ENCODE measurements around the gene PTPRN2. TPM values are rescaled to one million over a fixed set of nuclear protein-coding genes. Genes with fewer than 3 reads are reported as not detected.
"Not testable (repeated sequence)": the region's sequence is repeated elsewhere in the genome, so short reads cannot be mapped to it uniquely, and the experiment has no call there.

PTPRN2 gene
- total RNA-seq, 1 experiment from 2014 or later = 4.4 TPM

DNA sequence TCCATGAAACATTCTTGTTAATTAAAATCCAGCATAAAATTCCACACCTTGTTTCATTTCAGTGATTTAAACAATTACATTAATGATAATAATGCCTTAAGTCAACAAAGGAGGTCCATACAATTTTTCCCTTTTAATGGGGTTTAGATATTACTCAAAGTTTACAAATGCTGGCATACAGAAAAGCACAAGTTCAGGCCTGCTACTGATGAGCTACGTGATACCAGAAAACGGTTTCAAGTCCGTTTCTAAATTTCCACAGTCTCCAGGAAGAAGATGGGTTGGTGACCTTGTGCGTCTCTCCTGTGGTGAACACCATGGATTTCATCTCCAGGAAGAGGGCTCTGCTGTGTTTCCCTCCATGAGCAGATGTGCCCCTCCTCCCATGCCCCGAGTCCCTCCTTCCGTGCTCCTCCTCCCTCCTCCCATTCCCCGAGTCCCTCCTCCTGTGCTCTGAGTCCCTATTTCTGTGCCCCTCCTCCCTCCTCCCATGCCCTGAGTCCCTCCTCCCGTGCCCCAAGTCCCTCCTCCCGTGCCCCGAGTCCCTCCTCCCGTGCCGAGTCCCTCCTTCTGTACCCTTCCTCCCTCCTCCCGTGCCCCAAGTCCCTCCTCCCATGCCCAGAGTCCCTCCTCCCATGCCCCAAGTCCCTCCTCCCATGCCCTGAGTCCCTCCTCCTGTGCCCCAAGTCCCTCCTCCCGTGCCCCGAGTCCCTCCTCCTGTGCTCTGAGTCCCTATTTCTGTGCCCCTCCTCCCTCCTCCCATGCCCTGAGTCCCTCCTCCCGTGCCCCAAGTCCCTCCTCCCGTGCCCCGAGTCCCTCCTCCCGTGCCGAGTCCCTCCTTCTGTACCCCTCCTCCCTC is 201.9 kb downstream of the PTPRN2 start:
- not testable (repeated sequence) for DNase-seq (ENCODE audit: low spot score)

- DNase-seq (ENCODE audit: low spot score) = no peak
Observed at GRCh38 chr7:158384746-158385145, 202.9 kb downstream of the PTPRN2 start.

DNA sequence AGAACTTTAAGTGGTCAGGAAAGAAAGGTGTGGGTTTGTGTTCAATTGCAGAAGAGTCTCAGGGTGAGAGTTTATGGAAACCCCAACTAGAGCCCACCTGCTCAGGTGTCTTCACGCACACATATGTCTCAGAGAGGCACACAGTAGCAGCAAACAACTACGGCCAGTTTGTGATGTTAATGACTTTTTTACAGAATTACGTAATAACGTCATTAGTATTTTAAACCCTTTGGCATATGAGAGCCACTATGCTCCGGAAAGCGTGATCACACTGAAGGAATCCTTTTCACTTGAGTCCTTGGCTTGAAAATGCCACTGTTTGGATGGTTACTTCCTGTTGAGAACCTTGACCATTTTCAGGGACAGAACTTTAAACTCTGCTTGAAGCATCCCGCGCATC is 204.0 kb downstream of the PTPRN2 start:
- no peak for DNase-seq (ENCODE audit: low spot score)

DNA sequence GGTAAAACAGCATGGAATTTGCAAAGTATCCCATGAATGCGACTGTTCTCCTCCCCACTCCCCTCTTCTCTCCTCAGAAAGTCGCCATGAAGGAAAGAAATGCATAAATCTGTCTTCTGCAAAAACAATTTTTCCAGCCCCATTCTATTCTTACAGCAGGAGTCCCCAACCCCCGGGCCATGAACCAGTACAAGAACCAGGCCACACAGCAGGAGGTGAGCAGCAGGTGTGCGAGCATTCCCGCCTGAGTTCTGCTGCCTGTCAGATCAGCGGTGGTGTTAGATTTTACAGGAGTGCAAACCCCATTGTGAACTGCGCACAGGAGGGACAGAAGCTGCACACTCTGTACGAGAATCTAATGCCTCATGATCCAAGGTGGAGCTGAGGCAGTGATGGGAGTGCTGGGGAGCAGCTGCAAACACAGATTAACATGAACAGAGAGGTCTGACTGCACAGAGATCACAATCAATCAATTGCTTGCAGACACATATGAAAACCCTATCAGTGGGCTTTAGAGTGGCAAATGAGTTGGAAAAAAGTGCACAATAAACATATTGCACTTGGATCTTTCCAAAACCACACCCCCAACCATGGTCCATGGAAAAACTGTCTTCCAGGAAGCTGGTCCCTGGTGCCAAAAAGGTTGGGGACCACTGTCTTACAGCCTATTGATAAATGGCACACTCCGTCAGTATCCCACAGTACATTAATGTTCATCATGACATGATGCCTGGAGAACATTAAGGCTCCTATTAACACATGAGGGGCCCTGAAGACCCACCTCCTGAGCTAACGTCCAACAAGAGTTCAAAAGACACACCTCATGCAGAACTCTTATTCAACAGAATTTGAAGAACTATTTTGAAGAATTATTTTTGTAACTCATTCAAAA is 205.0 kb downstream of the PTPRN2 start:
- no peak for DNase-seq (ENCODE audit: low spot score)

DNA sequence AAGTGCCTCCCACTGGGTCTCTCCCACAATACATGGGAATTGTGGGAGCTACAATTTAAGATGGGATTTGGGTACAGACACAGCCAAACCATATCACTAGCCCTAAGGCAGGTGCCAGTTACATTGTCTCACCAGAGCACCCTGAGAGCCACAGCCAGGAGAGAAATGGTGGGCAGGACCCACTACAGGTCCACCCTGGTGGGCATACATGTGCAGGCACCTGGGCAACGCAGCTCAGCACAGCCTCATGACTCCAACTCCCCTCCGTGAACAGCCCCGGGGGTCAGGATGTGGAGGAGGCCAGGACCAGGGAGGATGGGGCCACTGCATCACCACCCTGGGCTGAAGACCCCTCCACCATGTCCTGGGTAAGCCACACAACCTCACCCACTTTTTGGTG is 205.7 kb downstream of the PTPRN2 start:
- no peak for DNase-seq (ENCODE audit: low spot score)

DNA sequence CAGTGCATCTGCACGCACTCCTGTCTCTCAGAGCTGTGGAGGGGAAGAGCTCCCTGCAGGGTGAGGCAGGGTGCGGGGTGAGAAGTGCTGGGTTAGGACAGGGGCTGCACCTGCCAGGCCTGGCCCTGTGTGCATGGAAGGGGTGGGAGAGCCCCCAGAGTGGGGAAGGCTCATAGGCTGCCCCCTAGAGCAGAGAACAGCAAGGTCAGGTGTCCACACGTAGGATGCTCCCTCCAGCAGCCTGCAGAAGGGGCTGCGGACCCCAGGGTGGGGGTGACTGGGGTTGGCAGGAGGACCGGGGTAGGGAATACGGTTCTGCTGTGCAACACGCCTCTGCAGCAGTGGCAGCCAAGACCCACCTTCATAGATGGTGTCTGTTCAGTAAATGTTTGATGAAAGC is 208.6 kb downstream of the PTPRN2 start:
- no peak for DNase-seq (ENCODE audit: low spot score)

DNA sequence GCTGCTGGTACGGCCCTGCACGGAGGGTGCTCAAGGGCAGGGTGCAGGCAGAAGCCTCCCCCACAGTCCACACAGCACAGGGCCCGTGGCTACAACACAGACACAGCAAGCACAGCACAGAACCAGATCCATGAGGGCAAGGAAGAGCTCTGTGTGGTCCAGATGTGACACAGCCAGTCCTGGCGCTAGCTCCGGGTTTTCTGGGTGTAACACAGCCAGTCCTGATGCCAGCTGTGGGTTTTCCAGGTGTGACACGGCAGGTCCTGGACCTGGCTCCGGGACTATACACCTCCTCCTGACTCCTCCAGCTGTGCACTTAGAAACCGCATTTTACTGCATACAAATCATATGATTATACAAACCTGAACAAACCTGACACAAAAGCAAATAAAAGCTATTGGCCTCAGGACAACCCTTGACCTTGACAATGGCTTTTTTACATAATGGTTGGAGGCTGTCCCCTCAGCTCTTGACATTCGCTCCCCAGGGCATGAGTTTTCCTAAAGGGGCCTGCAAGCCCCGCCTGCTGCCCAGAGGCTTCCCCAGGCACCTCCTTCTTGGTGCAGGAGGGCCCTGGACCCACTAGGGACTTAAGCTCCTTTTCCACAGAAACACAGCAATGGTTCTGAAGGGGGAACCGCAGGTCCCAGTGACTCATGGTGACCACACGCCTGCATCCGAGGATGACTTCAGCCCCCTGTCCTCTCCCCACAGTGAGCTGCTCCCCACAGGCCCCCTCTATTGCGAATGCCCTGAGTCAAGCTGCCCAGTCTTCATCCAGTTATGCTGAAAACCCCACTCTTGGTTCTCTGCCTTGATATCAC is 209.6 kb downstream of the PTPRN2 start:
- DNase-seq (ENCODE audit: low spot score) = no peak

- DNase-seq (ENCODE audit: low spot score) = not testable (repeated sequence)
Observed at GRCh38 chr7:158376839-158377186, 210.8 kb downstream of the PTPRN2 start.

- not testable (repeated sequence) for DNase-seq (ENCODE audit: low spot score)
Observed at GRCh38 chr7:158376146-158376838, 211.3 kb downstream of the PTPRN2 start.

DNA sequence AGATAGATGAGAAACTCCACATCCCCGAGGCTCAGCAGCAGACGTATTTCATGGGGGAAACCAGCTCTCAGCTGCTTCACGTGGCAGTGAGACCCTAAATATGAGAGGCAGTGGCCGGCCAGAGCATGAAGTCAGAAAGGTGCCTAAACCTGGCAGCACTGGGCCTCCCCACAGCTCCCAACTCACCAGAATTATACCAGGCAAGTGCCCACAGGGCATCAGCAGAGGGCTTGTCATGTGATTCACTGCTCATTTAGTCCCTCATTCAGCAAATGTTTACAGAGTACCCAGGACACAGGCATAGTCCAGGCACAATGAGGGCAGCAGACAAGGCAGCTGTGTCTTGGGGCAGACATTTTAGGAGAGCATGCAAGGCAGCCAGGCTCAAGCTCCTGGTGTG is 212.6 kb downstream of the PTPRN2 start:
- no peak for DNase-seq (ENCODE audit: low spot score)

GRCh38 chr7:158374586-158374985 is 213.0 kb downstream of the PTPRN2 start:
- DNase-seq (ENCODE audit: low spot score) = peak; percentile 54

GRCh38 chr7:158374146-158374545 is 213.5 kb downstream of the PTPRN2 start:
- DNase-seq (ENCODE audit: low spot score) = no peak

- no peak for DNase-seq (ENCODE audit: low spot score)
Observed at GRCh38 chr7:158373476-158374133, 214.0 kb downstream of the PTPRN2 start.

DNA sequence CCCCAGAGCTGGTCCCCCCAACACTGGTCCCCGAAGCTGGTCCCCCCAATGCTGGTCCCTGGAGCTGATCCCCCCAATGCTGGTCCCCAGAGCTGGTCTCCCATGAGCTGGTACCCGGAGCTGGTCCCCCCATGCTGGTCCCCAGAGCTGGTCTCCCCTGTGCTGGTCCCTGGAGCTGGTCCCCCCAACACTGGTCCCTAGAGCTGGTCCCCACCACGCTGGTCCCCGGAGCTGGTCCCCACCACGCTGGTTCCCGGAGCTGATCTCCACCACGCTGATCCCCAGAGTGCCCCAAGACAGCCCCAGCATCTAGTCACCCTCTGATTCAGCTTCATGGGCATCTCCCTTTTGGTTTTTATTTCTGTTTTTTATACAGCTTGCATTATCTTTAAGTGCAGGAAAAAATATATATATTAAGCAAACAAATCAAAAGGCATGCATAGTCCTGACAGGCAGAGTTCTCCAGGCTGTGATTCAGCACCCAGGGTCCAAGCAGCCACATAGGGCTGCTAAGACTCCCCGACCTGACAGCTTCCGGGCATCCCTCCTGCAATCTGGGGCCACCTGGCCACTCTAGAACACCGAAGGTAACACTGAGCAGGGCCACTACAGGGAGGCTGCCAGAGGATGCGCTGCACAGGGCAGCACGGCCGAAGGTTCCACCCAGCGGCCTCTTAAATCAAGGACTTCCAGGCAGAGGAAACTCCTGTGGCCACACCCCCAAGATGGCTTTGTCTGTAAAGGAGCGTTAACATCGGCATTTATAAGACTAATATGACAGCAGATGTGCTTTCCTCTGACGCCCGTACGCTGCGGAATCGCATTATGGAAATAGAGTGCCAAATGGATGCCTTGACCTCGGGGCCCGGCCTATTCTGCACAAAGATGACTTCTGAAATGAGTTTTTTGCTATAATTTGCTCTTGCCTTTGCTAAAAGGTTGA is 215.0 kb downstream of the PTPRN2 start:
- no peak for DNase-seq (ENCODE audit: low spot score)

GRCh38 chr7:158371856-158372255 is 215.8 kb downstream of the PTPRN2 start:
- no peak for DNase-seq (ENCODE audit: low spot score)

- no peak for DNase-seq (ENCODE audit: low spot score)
Observed at GRCh38 chr7:158369866-158370265, 217.8 kb downstream of the PTPRN2 start.

DNA sequence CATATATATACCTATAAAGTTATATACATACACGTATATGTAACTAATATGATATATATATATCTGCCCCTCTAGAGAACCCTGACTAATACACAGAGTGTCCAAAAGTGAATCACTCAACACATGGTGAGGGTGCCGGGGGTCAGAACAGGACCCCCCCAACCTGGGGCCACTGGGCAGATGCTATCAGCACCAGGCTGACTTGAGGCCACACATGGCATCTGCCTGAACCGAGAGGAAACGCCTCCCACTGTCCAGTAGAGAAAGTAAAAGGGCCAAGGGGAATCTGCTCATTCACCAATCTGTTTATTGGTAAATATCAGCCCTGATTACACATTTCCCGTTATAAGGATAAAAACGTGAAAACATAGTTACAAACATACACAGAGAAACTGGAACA is 218.3 kb downstream of the PTPRN2 start:
- DNase-seq (ENCODE audit: low spot score) = no peak

GRCh38 chr7:158368449-158368848 is 219.2 kb downstream of the PTPRN2 start:
- DNase-seq (ENCODE audit: low spot score) = no peak

GRCh38 chr7:158367634-158367982 is 220.0 kb downstream of the PTPRN2 start:
- no peak for DNase-seq (ENCODE audit: low spot score)
